Measurements from ENCODE around the gene PHKB.

The PHKB gene

DNA sequence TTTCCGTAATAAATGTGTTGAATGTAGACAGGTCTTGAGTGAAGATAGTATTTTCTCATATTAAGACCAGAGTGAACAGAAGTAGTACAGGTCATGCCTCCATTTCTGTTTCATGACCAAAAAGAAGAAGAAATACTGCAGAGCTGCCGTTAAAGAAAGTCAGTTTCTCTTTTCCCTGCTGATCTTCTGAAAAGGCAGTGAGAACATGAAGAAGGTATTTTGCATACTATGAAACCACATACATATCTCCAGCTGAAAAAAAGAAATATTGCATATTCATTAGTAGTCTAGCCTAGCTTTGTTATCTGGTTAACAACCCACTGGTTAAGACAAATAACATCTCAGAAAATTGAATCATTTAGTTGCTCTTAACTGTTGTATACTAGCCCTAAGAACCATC is 138.4 kb downstream of the PHKB start:
- TF ChIP-seq, protein P1, sequence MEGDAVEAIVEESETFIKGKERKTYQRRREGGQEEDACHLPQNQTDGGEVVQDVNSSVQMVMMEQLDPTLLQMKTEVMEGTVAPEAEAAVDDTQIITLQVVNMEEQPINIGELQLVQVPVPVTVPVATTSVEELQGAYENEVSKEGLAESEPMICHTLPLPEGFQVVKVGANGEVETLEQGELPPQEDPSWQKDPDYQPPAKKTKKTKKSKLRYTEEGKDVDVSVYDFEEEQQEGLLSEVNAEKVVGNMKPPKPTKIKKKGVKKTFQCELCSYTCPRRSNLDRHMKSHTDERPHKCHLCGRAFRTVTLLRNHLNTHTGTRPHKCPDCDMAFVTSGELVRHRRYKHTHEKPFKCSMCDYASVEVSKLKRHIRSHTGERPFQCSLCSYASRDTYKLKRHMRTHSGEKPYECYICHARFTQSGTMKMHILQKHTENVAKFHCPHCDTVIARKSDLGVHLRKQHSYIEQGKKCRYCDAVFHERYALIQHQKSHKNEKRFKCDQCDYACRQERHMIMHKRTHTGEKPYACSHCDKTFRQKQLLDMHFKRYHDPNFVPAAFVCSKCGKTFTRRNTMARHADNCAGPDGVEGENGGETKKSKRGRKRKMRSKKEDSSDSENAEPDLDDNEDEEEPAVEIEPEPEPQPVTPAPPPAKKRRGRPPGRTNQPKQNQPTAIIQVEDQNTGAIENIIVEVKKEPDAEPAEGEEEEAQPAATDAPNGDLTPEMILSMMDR (IDR thresholded peaks at IDR 0.05): no peak
- no peak overlapping the region for H3K27ac ChIP-seq
- no peak for DNase-seq (ENCODE audit: low spot score)
- H3K4me3 ChIP-seq: no peak overlapping the region

DNA sequence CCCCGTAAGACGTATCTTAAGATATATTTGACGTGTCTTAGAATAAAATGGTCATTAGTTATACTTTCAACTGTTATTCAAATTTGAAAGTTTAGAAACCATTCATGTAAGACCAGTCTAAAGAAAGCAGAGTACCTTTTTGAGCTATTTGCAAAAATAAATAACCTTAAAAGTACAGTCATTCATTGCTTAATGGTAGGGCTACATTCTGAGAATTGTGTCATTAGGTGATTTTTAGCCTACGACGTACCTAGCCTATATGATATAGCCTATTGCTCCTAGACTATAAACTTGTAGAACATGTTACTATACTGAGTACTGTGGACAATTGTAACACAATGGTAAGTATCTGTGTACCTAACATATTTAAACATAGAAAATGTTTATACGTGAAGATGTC is 139.2 kb downstream of the PHKB start:
- TF ChIP-seq, protein P1 (IDR thresholded peaks at IDR 0.05): no peak
- Histone ChIP-seq H3K4me3 (no peak overlapping the region), H3K27ac (no peak overlapping the region)
- DNase-seq (ENCODE audit: low spot score): no peak

GRCh38 chr16:47604306-47604705 is 143.2 kb downstream of the PHKB start:
- TF ChIP-seq, protein P1 (IDR thresholded peaks at IDR 0.05): no peak
- no peak for DNase-seq (ENCODE audit: low spot score)

DNA sequence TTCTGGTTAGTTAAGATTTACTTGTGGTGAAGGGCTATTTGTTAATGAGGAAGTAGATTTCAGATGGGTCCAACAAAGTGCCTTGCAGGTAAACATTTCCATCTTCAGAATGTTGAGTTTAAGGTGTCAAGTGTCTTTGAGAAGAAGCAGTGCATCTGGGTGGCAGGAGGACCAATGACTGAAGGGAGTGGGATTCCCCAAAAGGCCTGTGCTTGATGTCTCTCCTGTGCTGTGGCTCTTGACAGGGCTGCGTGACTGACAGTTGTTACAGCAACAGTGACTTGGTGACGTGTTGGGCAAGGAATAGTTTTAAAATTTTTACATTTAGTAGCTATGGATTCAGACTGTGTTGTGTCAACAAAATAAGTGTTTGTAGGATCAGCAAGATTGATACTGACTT is 149.9 kb downstream of the PHKB start:
- Histone ChIP-seq H3K4me3 (no peak overlapping the region), H3K27ac (no peak overlapping the region)
- no peak for DNase-seq (ENCODE audit: low spot score)
- TF ChIP-seq, protein P1 (IDR thresholded peaks at IDR 0.05): no peak

More at GRCh38 chr16:47604306-47604705, 143.2 kb downstream of the PHKB start:
- H3K27ac ChIP-seq: no peak overlapping the region
- no peak overlapping the region for H3K4me3 ChIP-seq

DNA sequence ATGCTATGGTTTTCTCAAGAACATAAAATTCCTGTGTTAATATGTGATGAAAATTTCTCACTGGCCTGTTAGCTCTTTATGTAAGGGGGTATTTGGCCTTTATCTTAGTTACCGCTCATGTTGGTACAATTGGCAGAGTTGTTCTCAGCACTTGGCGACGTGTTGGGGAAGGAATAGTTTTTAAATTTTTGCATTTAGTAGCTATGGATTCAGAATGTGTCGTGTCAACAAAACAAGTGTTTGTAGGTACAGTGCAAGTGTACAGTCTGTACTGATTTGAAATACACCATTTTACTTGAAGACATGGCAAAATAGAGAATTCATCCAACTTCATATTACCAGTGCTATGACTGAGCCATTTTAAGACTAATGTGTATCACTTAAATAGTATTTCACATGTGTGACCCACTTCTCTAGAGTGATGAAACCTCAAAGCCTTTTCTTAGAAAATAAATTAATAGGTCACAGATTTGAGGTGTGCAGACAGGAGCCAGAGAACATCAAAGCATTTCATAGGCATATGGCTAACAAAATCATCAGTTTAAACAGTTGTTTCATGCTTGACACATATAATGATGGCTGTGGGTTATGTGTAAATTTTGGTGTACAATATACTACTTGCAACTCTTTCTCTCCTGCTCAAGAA is 150.8 kb downstream of the PHKB start:
- Histone ChIP-seq H3K27ac (no peak overlapping the region), H3K4me3 (no peak overlapping the region)
- TF ChIP-seq, protein P1 (IDR thresholded peaks at IDR 0.05): no peak
- DNase-seq (ENCODE audit: low spot score): no peak

GRCh38 chr16:47612711-47613110 is 151.6 kb downstream of the PHKB start:
- Histone ChIP-seq H3K27ac (no peak overlapping the region), H3K4me3 (no peak overlapping the region)
- no peak for DNase-seq (ENCODE audit: low spot score)
- TF ChIP-seq, protein P1 (IDR thresholded peaks at IDR 0.05): no peak

DNA sequence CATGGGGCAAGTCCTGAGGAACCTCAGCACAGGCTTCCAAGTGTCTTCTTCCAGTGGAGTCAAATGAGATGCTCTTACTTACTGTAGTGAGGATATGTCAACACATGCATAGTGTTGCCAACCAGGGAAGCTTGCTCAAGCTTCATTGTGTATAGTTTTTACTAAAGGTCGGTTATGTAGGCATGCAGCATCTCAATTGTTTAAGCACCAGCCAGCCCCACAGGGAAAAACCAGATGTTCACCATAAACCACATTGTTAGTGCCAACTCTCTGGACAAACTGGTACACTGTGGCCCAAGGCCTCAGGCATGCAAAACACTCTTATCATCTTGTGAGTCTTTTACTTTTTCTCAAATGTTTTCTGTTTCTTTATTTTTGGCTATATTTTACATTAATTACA is 152.1 kb downstream of the PHKB start:
- DNase-seq (ENCODE audit: low spot score): no peak
- Histone ChIP-seq H3K27ac (no peak overlapping the region), H3K4me3 (no peak overlapping the region)
- TF ChIP-seq, protein P1 (IDR thresholded peaks at IDR 0.05): no peak

All from coronary artery (tissue), 2 donors.